H9 (cell line): ENCODE results near the gene GNG11. TPM values are rescaled to one million over a fixed set of nuclear protein-coding genes. Genes with fewer than 3 reads are reported as not detected.
"Not testable (repeated sequence)": the region's sequence is repeated elsewhere in the genome, so short reads cannot be mapped to it uniquely, and the experiment has no call there.

Experiments
- DNase-seq: peaks from one replicate; pipeline ENCODE4 v3.0.0-alpha.2; 2017
- H2AFZ ChIP-seq: one replicate; pipeline ENCODE4 v1.6.1; 2013; ENCODE audit warnings: mild to moderate bottlenecking, low read length, control low read depth, moderate library complexity
- H2AK5ac ChIP-seq: 2 replicates; pipeline ENCODE4 v1.6.1; 2013; ENCODE audit warnings: low read length, control low read depth, mixed read lengths; ENCODE audit not compliant: insufficient read length
- H2BK120ac ChIP-seq: one replicate; pipeline ENCODE4 v1.6.1; 2013; ENCODE audit warnings: low read depth, mild to moderate bottlenecking, low read length, control low read depth, inconsistent platforms; ENCODE audit not compliant: poor library complexity, severe bottlenecking
- H2BK12ac ChIP-seq: 2 replicates; pipeline ENCODE4 v1.6.1; 2013; ENCODE audit warnings: low read length, control low read depth, mixed read lengths, low read depth; ENCODE audit not compliant: insufficient read length
- H2BK15ac ChIP-seq: 2 replicates; pipeline ENCODE4 v1.6.1; 2013; ENCODE audit warnings: low read depth, low read length, control low read depth
- H2BK20ac ChIP-seq: one replicate; pipeline ENCODE4 v1.6.1; 2013; ENCODE audit warnings: low read depth, mild to moderate bottlenecking, low read length, control low read depth, inconsistent platforms; ENCODE audit not compliant: poor library complexity, severe bottlenecking
- H2BK5ac ChIP-seq: 2 replicates; pipeline ENCODE4 v1.6.1; 2013; ENCODE audit warnings: low read length, control low read depth, mixed read lengths; ENCODE audit not compliant: insufficient read length
- H3K14ac ChIP-seq: 2 replicates; pipeline ENCODE4 v1.6.1; 2013; ENCODE audit warnings: low read length, control low read depth; ENCODE audit not compliant: insufficient read depth
- H3K18ac ChIP-seq: 2 replicates; pipeline ENCODE4 v1.6.1; 2013; ENCODE audit warnings: low read depth, mild to moderate bottlenecking, mixed read lengths, low read length, control low read depth; ENCODE audit not compliant: insufficient read length
- H3K23ac ChIP-seq: 2 replicates; pipeline ENCODE4 v1.6.1; 2013; ENCODE audit warnings: low read length, control low read depth, mixed read lengths, low read depth; ENCODE audit not compliant: insufficient read length
- H3K23me2 ChIP-seq: 2 replicates; pipeline ENCODE4 v1.6.1; 2013; ENCODE audit warnings: low read depth, mild to moderate bottlenecking, mixed read lengths, low read length, control low read depth; ENCODE audit not compliant: insufficient read length, poor library complexity, severe bottlenecking
- H3K27ac ChIP-seq: 2 replicates; pipeline ENCODE4 v1.5.1; 2013; ENCODE audit warnings: low read length, control low read depth, mixed read lengths, low read depth; ENCODE audit not compliant: insufficient read length
- H3K27me3 ChIP-seq: 2 replicates; pipeline ENCODE4 v1.6.1; 2013; ENCODE audit warnings: low read length, control low read depth, inconsistent platforms; ENCODE audit not compliant: insufficient read depth
- H3K4ac ChIP-seq: 2 replicates; pipeline ENCODE4 v1.6.1; 2013; ENCODE audit warnings: low read depth, mild to moderate bottlenecking, control low read depth, inconsistent platforms, low read length, moderate library complexity
- H3K4me1 ChIP-seq: 2 replicates; pipeline ENCODE4 v1.6.1; 2013; ENCODE audit warnings: low read length, control low read depth, inconsistent platforms; ENCODE audit not compliant: insufficient read depth
- H3K4me2 ChIP-seq: 2 replicates; pipeline ENCODE4 v1.6.1; 2013; ENCODE audit warnings: low read length, control low read depth, mixed read lengths; ENCODE audit not compliant: insufficient read length, insufficient read depth
- H3K56ac ChIP-seq: 2 replicates; pipeline ENCODE4 v1.6.1; 2013; ENCODE audit warnings: low read depth, mild to moderate bottlenecking, mixed read lengths, low read length, control low read depth; ENCODE audit not compliant: insufficient read length
- H3K79me1 ChIP-seq: 2 replicates; pipeline ENCODE4 v1.6.1; 2013; ENCODE audit warnings: low read depth, mild to moderate bottlenecking, moderate library complexity, low read length, control low read depth, inconsistent platforms; ENCODE audit not compliant: insufficient read depth, poor library complexity, severe bottlenecking
- H3K79me2 ChIP-seq: 2 replicates; pipeline ENCODE4 v1.6.1; 2013; ENCODE audit warnings: low read length, control low read depth, inconsistent platforms; ENCODE audit not compliant: insufficient read depth
- H3K9ac ChIP-seq: 2 replicates; pipeline ENCODE4 v1.6.1; 2013; ENCODE audit warnings: low read length, control low read depth, mixed read lengths; ENCODE audit not compliant: insufficient read length; ENCODE audit errors: extremely low read depth
- H3K9me3 ChIP-seq: one replicate; pipeline ENCODE4 v1.6.1; 2013; ENCODE audit warnings: low read depth, low read length, inconsistent platforms; ENCODE audit not compliant: control insufficient read depth
- H3T11ph ChIP-seq: one replicate; pipeline ENCODE4 v1.6.1; 2013; ENCODE audit warnings: mild to moderate bottlenecking, low read length, control low read depth, inconsistent platforms
- H4K20me1 ChIP-seq: one replicate; pipeline ENCODE4 v1.6.1; 2013; ENCODE audit not compliant: control insufficient read depth, insufficient read length, insufficient read depth
- H4K5ac ChIP-seq: 2 replicates; pipeline ENCODE4 v1.6.1; 2013; ENCODE audit warnings: low read depth, mild to moderate bottlenecking, mixed read lengths, low read length, control low read depth; ENCODE audit not compliant: insufficient read length
- H4K8ac ChIP-seq: replicated peaks from 2 replicates; pipeline ENCODE4 v1.6.1; 2013; ENCODE audit warnings: low read length, control low read depth, mixed read lengths, low read depth; ENCODE audit not compliant: insufficient read length
- H4K91ac ChIP-seq: 2 replicates; pipeline ENCODE4 v1.6.1; 2013; ENCODE audit warnings: low read depth, mild to moderate bottlenecking, moderate library complexity, mixed read lengths, low read length, control low read depth; ENCODE audit not compliant: insufficient read length
- H3K27ac Mint-ChIP-seq, 3 experiments: 2 replicates in 2 of 3; 3 replicates in 1 of 3; pipeline ENCODE4 v1.8.0; 2020 to 2021; ENCODE audit warnings: mixed read lengths in 3 of 3, mild to moderate bottlenecking in 1 of 3, moderate library complexity in 1 of 3
- H3K27me3 Mint-ChIP-seq: 2 replicates; pipeline ENCODE4 v1.8.0; 2021; ENCODE audit warnings: low read depth, mild to moderate bottlenecking, moderate library complexity, mixed read lengths
- H3K36me3 Mint-ChIP-seq, 3 experiments: 2 replicates in 2 of 3; 3 replicates in 1 of 3; pipeline ENCODE4 v1.8.0; 2020 to 2021; ENCODE audit warnings: low read depth in 3 of 3, mixed read lengths in 3 of 3; ENCODE audit not compliant: insufficient read depth in 1 of 3
- H3K4me1 Mint-ChIP-seq, 2 experiments: 2 replicates each; pipeline ENCODE4 v1.8.0; 2020; ENCODE audit warnings: mixed read lengths in 2 of 2
- H3K4me3 Mint-ChIP-seq, 2 experiments: 2 replicates in 1 of 2; 3 replicates in 1 of 2; pipeline ENCODE4 v1.8.0; 2020 to 2021; ENCODE audit warnings: mild to moderate bottlenecking in 2 of 2, mixed read lengths in 2 of 2, moderate library complexity in 1 of 2
- H3K9me3 Mint-ChIP-seq, 2 experiments: 2 replicates in 1 of 2; 3 replicates in 1 of 2; pipeline ENCODE4 v1.8.0; 2020; ENCODE audit warnings: mild to moderate bottlenecking in 2 of 2, mixed read lengths in 2 of 2, moderate library complexity in 1 of 2
- WGBS: extraction: QIAGEN DNeasy Blood & Tissue Kit; methylation state at CpG from one replicate; pipeline ENCODE4 v1.1.7; 2013; ENCODE audit warnings: missing lambda C conversion rate, low lambda C conversion rate, mixed read lengths; ENCODE audit not compliant: insufficient read length; ENCODE audit errors: extremely low coverage; 5-methylcytosine and 5-hydroxymethylcytosine counted together
- total RNA-seq: library from RNA; stranded (reverse); gene quantifications from 2 replicates; pipeline ENCODE4 v1.2.1, GENCODE V29; 2021

Gene GNG11
- total RNA-seq, 1 experiment from 2014 or later = 0.68 TPM

DNA sequence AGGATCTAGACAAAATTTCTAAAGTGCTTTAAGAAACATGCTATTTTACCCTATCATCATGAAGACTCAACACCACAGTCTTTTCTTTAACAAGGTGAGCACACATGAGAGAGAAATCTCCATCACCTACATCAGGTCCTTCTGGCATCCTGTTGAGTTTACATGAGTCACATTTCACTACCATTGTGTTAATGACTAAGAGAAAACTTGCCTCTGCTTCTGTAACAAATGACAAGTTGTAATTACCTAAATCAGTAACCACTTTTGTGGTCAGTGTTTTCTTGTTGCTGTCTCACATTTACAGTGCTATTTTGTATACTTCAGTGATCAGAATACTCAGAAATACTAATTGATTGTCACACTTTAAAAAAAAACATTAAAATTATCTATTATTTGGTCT, 5.6 kb upstream of the GNG11 start:
- H3K4me1 ChIP-seq, DNase-seq, H2BK20ac ChIP-seq, H2AK5ac ChIP-seq, H3K9me3 Mint-ChIP-seq, H3K79me2 ChIP-seq, H3K79me1 ChIP-seq, H4K91ac ChIP-seq, H3K4me2 ChIP-seq, H3K18ac ChIP-seq, H3K23ac ChIP-seq, H4K8ac ChIP-seq, H3K9ac ChIP-seq, H3K23me2 ChIP-seq, H2BK120ac ChIP-seq, H3K4ac ChIP-seq, H3K56ac ChIP-seq, H3T11ph ChIP-seq, H4K5ac ChIP-seq, H2BK12ac ChIP-seq, H3K4me3 Mint-ChIP-seq, H2BK15ac ChIP-seq, H3K27me3 ChIP-seq, H3K14ac ChIP-seq, H3K27ac ChIP-seq, H3K4me1 Mint-ChIP-seq, H3K9me3 ChIP-seq, H3K36me3 Mint-ChIP-seq, H3K27me3 Mint-ChIP-seq, H2BK5ac ChIP-seq, H2AFZ ChIP-seq, H3K27ac Mint-ChIP-seq, H4K20me1 ChIP-seq: not testable (repeated sequence)

DNA sequence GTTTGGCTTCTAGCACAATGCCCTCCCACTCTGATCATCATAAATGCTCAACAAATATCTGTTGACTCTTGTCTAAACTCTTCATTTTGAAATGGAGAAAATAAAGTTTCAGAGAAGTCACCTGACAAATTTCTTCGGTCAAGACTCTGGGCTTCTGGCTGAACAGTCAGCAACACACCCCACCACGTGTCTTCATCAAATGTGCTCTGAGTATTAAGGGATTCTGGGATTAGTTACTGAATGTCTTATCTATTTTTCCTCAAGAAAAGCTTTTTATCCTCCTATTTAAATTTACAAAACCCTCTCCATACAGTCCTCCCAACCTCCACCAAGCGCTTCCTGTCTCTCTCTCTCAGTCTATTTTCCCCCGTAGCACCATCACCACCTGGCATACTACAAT, 5.2 kb upstream of the GNG11 start:
- not testable (repeated sequence) for H3K56ac ChIP-seq, H4K91ac ChIP-seq, H3K4me1 ChIP-seq, H3K4me3 Mint-ChIP-seq, H2BK20ac ChIP-seq, H3K9me3 ChIP-seq, H3K14ac ChIP-seq, H3K9me3 Mint-ChIP-seq, DNase-seq, H2BK12ac ChIP-seq, H3K27me3 Mint-ChIP-seq, H3K4me2 ChIP-seq, H2AFZ ChIP-seq, H3K79me1 ChIP-seq, H2AK5ac ChIP-seq, H3K23me2 ChIP-seq, H2BK5ac ChIP-seq, H4K5ac ChIP-seq, H3K18ac ChIP-seq, H3K9ac ChIP-seq, H4K8ac ChIP-seq, H3K36me3 Mint-ChIP-seq, H2BK15ac ChIP-seq, H3K23ac ChIP-seq, H3K79me2 ChIP-seq, H3K27ac Mint-ChIP-seq, H3K27me3 ChIP-seq, H3K4ac ChIP-seq, H3K27ac ChIP-seq, H3T11ph ChIP-seq, H4K20me1 ChIP-seq, H2BK120ac ChIP-seq
- WGBS = 100% methylated on average over 1 of the region's 4 CpGs
- peaks cover 11 to 12% of the 10 kb centered on the region in 2 experiments for H3K4me1 Mint-ChIP-seq
